ENCODE data around the gene GULP1. TPM values are rescaled to one million over a fixed set of nuclear protein-coding genes. Genes with fewer than 3 reads are reported as not detected.

Gene GULP1
- total RNA-seq, 1 experiment from 2014 or later, result 86.8 TPM

- BruUV-seq (replicated peaks), result no TSS peak
- no peak for TF ChIP-seq CTCF (IDR thresholded peaks at IDR 0.05; ENCODE audit: unreplicated experiment)
- H3K4me3 Mint-ChIP-seq (ENCODE audit: low read depth, unreplicated experiment), result no peak overlapping the region
- no peaks in the 10 kb centered on the region for H3K9me3 Mint-ChIP-seq (ENCODE audit: low read depth, unreplicated experiment)
- intact Hi-C loops (cut with micrococcal nuclease; ENCODE audit: unreplicated experiment), result no loop called here
- no peak for DNase-seq
- no peaks in the 10 kb centered on the region for H3K27me3 Mint-ChIP-seq (ENCODE audit: unreplicated experiment)
- peak overlapping the region; percentile 36 for H3K27ac Mint-ChIP-seq (ENCODE audit: unreplicated experiment)
- peaks cover 30% of the 10 kb centered on the region for H3K36me3 Mint-ChIP-seq (ENCODE audit: insufficient read depth, unreplicated experiment)
- CTCF ChIA-PET, result no interaction called here
- peaks cover 72% of the 10 kb centered on the region for H3K4me1 Mint-ChIP-seq (ENCODE audit: low read depth, unreplicated experiment)
Measured at GRCh38 chr2:188306271-188306670, 14.6 kb downstream of the GULP1 start.

GRCh38 chr2:188307850-188308283 lies 16.2 kb downstream of the GULP1 start:
- CTCF ChIA-PET, result no interaction called here
- Mint-ChIP-seq H3K27ac (ENCODE audit: unreplicated experiment) (peak overlapping the region; percentile 50), H3K4me1 (ENCODE audit: low read depth, unreplicated experiment) (peaks cover 61% of the 10 kb centered on the region), H3K36me3 (ENCODE audit: insufficient read depth, unreplicated experiment) (peaks cover 32% of the 10 kb centered on the region), H3K9me3 (ENCODE audit: low read depth, unreplicated experiment) (no peaks in the 10 kb centered on the region), H3K27me3 (ENCODE audit: unreplicated experiment) (no peaks in the 10 kb centered on the region), H3K4me3 (ENCODE audit: low read depth, unreplicated experiment) (no peak overlapping the region)
- TF ChIP-seq CTCF (IDR thresholded peaks at IDR 0.05; ENCODE audit: unreplicated experiment), result no peak
- BruUV-seq (replicated peaks), result no TSS peak
- no peak for DNase-seq
- intact Hi-C loops (cut with micrococcal nuclease; ENCODE audit: unreplicated experiment), result no loop called here

- no TSS peak for BruUV-seq (replicated peaks)
- DNase-seq, result no peak
- no peak for TF ChIP-seq CTCF (IDR thresholded peaks at IDR 0.05; ENCODE audit: unreplicated experiment)
- intact Hi-C loops (cut with micrococcal nuclease; ENCODE audit: unreplicated experiment), result no loop called here
- peaks cover 32% of the 10 kb centered on the region for H3K36me3 Mint-ChIP-seq (ENCODE audit: insufficient read depth, unreplicated experiment)
- H3K4me1 Mint-ChIP-seq (ENCODE audit: low read depth, unreplicated experiment), result peaks cover 55% of the 10 kb centered on the region
- H3K27ac Mint-ChIP-seq (ENCODE audit: unreplicated experiment), result no peak overlapping the region
- CTCF ChIA-PET, result interaction anchor here (0.7 to 1.7 kb wide), 2 partner anchors 11 to 15 kb away, joined by 3 to 5 read pairs; no protein-coding TSS in a partner anchor
- H3K27me3 Mint-ChIP-seq (ENCODE audit: unreplicated experiment), result no peaks in the 10 kb centered on the region
- H3K9me3 Mint-ChIP-seq (ENCODE audit: low read depth, unreplicated experiment), result no peaks in the 10 kb centered on the region
- no peak overlapping the region for H3K4me3 Mint-ChIP-seq (ENCODE audit: low read depth, unreplicated experiment)
Measured at GRCh38 chr2:188308483-188308882, 16.8 kb downstream of the GULP1 start.

GRCh38 chr2:188309364-188309763 lies 17.7 kb downstream of the GULP1 start:
- Mint-ChIP-seq H3K27ac (ENCODE audit: unreplicated experiment) (peak overlapping the region; percentile 8), H3K27me3 (ENCODE audit: unreplicated experiment) (no peaks in the 10 kb centered on the region), H3K4me3 (ENCODE audit: low read depth, unreplicated experiment) (no peak overlapping the region), H3K9me3 (ENCODE audit: low read depth, unreplicated experiment) (peaks cover 1% of the 10 kb centered on the region), H3K4me1 (ENCODE audit: low read depth, unreplicated experiment) (peaks cover 51% of the 10 kb centered on the region), H3K36me3 (ENCODE audit: insufficient read depth, unreplicated experiment) (peaks cover 32% of the 10 kb centered on the region)
- DNase-seq, result no peak
- intact Hi-C loops (cut with micrococcal nuclease; ENCODE audit: unreplicated experiment), result no loop called here
- CTCF ChIA-PET, result interaction anchor here (0.6 to 1.7 kb wide), 2 partner anchors 16 to 722 kb away, joined by 3 to 5 read pairs; no protein-coding TSS in a partner anchor
- no TSS peak for BruUV-seq (replicated peaks)
- TF ChIP-seq CTCF (IDR thresholded peaks at IDR 0.05; ENCODE audit: unreplicated experiment), result no peak
